Nephron (organoid): ENCODE data around the gene FUNDC1.

Source experiments
- H3K27ac Mint-ChIP-seq, 3 experiments: 2 replicates each; pipeline ENCODE4 v1.8.0; 2020; ENCODE audit warnings: mixed read lengths in 3 of 3, mild to moderate bottlenecking in 2 of 3, moderate library complexity in 1 of 3
- H3K27me3 Mint-ChIP-seq: 2 replicates; pipeline ENCODE4 v1.8.0; 2021; ENCODE audit warnings: low read depth, mild to moderate bottlenecking, moderate library complexity, mixed read lengths
- H3K36me3 Mint-ChIP-seq: 2 replicates; pipeline ENCODE4 v1.8.0; 2020; ENCODE audit warnings: low read depth, mixed read lengths
- H3K4me1 Mint-ChIP-seq: 2 replicates; pipeline ENCODE4 v1.8.0; 2020; ENCODE audit warnings: mixed read lengths
- H3K4me3 Mint-ChIP-seq, 3 experiments: 2 replicates each; pipeline ENCODE4 v1.8.0; 2020; ENCODE audit warnings: mild to moderate bottlenecking in 3 of 3, mixed read lengths in 3 of 3, moderate library complexity in 2 of 3
- H3K9me3 Mint-ChIP-seq: 2 replicates; pipeline ENCODE4 v1.8.0; 2020; ENCODE audit warnings: mixed read lengths
- TF ChIP-seq, protein P1 (sequence below), 3 experiments: fragments of 200-600 bp; sonication (generic); IDR thresholded peaks; one replicate each; pipeline ENCODE4 v1.5.0; 2021; ENCODE audit warnings: antibody characterized with exemption in 3 of 3; ENCODE audit not compliant: unreplicated experiment in 3 of 3

Gene FUNDC1

DNA sequence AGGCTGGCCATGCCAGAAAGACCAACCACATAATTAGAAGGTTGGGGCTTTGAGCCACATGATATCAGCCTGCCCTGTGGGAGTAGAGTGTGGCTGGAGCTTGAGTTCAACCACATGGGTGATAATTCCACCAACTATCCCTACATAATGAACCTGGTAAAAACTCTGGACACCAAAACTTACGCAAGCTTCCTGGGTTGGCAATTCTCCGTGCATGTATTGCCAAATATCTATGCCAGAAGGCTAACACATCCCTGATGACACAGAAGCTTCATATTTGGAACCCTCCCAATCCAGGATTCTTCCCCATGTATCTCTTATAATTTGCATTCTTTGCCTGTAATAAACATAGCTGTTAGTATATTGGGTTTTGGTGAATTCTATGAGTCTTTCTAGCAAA, 68.2 kb downstream of the FUNDC1 start:
- peaks cover 3% of the 10 kb centered on the region for H3K27me3 Mint-ChIP-seq
- H3K4me1 Mint-ChIP-seq = no peaks in the 10 kb centered on the region
- H3K4me3 Mint-ChIP-seq = no peak overlapping the region
- no peak overlapping the region for H3K27ac Mint-ChIP-seq
- TF ChIP-seq, protein P1, sequence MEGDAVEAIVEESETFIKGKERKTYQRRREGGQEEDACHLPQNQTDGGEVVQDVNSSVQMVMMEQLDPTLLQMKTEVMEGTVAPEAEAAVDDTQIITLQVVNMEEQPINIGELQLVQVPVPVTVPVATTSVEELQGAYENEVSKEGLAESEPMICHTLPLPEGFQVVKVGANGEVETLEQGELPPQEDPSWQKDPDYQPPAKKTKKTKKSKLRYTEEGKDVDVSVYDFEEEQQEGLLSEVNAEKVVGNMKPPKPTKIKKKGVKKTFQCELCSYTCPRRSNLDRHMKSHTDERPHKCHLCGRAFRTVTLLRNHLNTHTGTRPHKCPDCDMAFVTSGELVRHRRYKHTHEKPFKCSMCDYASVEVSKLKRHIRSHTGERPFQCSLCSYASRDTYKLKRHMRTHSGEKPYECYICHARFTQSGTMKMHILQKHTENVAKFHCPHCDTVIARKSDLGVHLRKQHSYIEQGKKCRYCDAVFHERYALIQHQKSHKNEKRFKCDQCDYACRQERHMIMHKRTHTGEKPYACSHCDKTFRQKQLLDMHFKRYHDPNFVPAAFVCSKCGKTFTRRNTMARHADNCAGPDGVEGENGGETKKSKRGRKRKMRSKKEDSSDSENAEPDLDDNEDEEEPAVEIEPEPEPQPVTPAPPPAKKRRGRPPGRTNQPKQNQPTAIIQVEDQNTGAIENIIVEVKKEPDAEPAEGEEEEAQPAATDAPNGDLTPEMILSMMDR (IDR thresholded peaks at IDR 0.05; ENCODE audit: unreplicated experiment in 3 of 3) = no peak
- H3K36me3 Mint-ChIP-seq = no peaks in the 10 kb centered on the region
- peaks cover 13% of the 10 kb centered on the region for H3K9me3 Mint-ChIP-seq
